Karpas-422 (cell line): ENCODE measurements around the gene P2RX1. TPM values are rescaled to one million over a fixed set of nuclear protein-coding genes. Genes with fewer than 3 reads are reported as not detected.
"Not testable (repeated sequence)": the region's sequence is repeated elsewhere in the genome, so short reads cannot be mapped to it uniquely, and the experiment has no call there.

ENCODE experiments used
- DNase-seq: peaks from one replicate; pipeline ENCODE4 v3.0.0-alpha.2; 2015
- H2AFZ ChIP-seq: fragments of 200-600 bp; sonication (generic); 2 replicates; pipeline ENCODE4 v1.6.1; 2014; ENCODE audit warnings: antibody characterized with exemption, low read length, mixed read lengths
- H3K27ac ChIP-seq: fragments of 200-600 bp; sonication (generic); 2 replicates; pipeline ENCODE4 v1.5.1; 2014; ENCODE audit warnings: mild to moderate bottlenecking, low read length, moderate library complexity
- H3K27me3 ChIP-seq: fragments of 200-600 bp; sonication (generic); 2 replicates; pipeline ENCODE4 v1.6.1; 2014; ENCODE audit warnings: low read length, mixed read lengths
- H3K36me3 ChIP-seq: fragments of 200-600 bp; sonication (generic); 2 replicates; pipeline ENCODE4 v1.6.1; 2014; ENCODE audit warnings: low read length, mixed read lengths; ENCODE audit not compliant: insufficient read depth
- H3K4me1 ChIP-seq: fragments of 200-600 bp; sonication (generic); 2 replicates; pipeline ENCODE4 v1.6.1; 2014; ENCODE audit warnings: mild to moderate bottlenecking, low read length, mixed read lengths
- H3K4me2 ChIP-seq: fragments of 200-600 bp; sonication (generic); 2 replicates; pipeline ENCODE4 v1.6.1; 2014; ENCODE audit warnings: low read length, low read depth, mild to moderate bottlenecking; ENCODE audit not compliant: poor library complexity, severe bottlenecking
- H3K4me3 ChIP-seq: fragments of 200-600 bp; sonication (generic); 2 replicates; pipeline ENCODE4 v1.5.1; 2014; ENCODE audit warnings: mild to moderate bottlenecking, antibody characterized with exemption, low read length, mixed read lengths
- H3K79me2 ChIP-seq: fragments of 200-600 bp; sonication (generic); 2 replicates; pipeline ENCODE4 v1.6.1; 2014; ENCODE audit warnings: mild to moderate bottlenecking, low read length, mixed read lengths
- H3K9ac ChIP-seq: fragments of 200-600 bp; sonication (generic); 2 replicates; pipeline ENCODE4 v1.6.0; 2014; ENCODE audit warnings: low read length
- H3K9me2 ChIP-seq: fragments of 200-600 bp; sonication (generic), shearing (Covaris generic); replicated peaks from 2 replicates; pipeline ENCODE4 v1.6.0; 2014; ENCODE audit warnings: mild to moderate bottlenecking, low read length, moderate library complexity; ENCODE audit not compliant: insufficient read depth
- H3K9me3 ChIP-seq: fragments of 300-700, 200-600 bp; sonication (generic); 2 replicates; pipeline ENCODE4 v1.6.1; 2014; ENCODE audit warnings: low read length, mixed read lengths
- H4K20me1 ChIP-seq: fragments of 200-600 bp; sonication (generic); 2 replicates; pipeline ENCODE4 v1.6.1; 2014; ENCODE audit warnings: mild to moderate bottlenecking, antibody characterized with exemption, low read length, low read depth; ENCODE audit not compliant: insufficient read depth
- total RNA-seq: library from RNA; depleted of rRNA; stranded (reverse); fragments of >200 nt; shearing (Covaris generic); gene quantifications from 2 replicates; pipeline ENCODE4 v1.2.3, GENCODE V29; 2014; ENCODE audit warnings: low replicate concordance

Gene P2RX1
- total RNA-seq, 1 experiment from 2014 or later = not detected

- H3K4me1 ChIP-seq, H3K4me2 ChIP-seq, H3K9me2 ChIP-seq, H3K9me3 ChIP-seq, H3K27ac ChIP-seq, H2AFZ ChIP-seq, H3K27me3 ChIP-seq, H3K9ac ChIP-seq, H3K4me3 ChIP-seq, H3K79me2 ChIP-seq, DNase-seq: not testable (repeated sequence)
- peaks cover 55% of the 10 kb centered on the region for H4K20me1 ChIP-seq
- H3K36me3 ChIP-seq = peaks cover 44% of the 10 kb centered on the region
Measured at GRCh38 chr17:3948551-3948950, 32.3 kb upstream of the P2RX1 start.

- H3K27me3 ChIP-seq = no peaks in the 10 kb centered on the region
- no peak overlapping the region for H3K27ac ChIP-seq
- DNase-seq = no peak
- H3K36me3 ChIP-seq = peaks cover 56% of the 10 kb centered on the region
- H3K9me3 ChIP-seq = no peaks in the 10 kb centered on the region
- H4K20me1 ChIP-seq = peaks cover 59% of the 10 kb centered on the region
- H2AFZ ChIP-seq = no peak overlapping the region
- H3K9me2 ChIP-seq = no peaks in the 10 kb centered on the region
- H3K4me2 ChIP-seq = no peak overlapping the region
- H3K4me3 ChIP-seq = no peak overlapping the region
- no peaks in the 10 kb centered on the region for H3K4me1 ChIP-seq
- H3K9ac ChIP-seq = no peak overlapping the region
- H3K79me2 ChIP-seq = peaks cover 3% of the 10 kb centered on the region; the same call in 1 of the 2 replicates
Measured at GRCh38 chr17:3947318-3947810, 31.1 kb upstream of the P2RX1 start.

- H3K4me3 ChIP-seq = no peak overlapping the region
- DNase-seq = no peak
- H3K4me2 ChIP-seq = no peak overlapping the region
- no peaks in the 10 kb centered on the region for H3K4me1 ChIP-seq
- H3K27me3 ChIP-seq = no peaks in the 10 kb centered on the region
- peaks cover 57% of the 10 kb centered on the region for H3K36me3 ChIP-seq
- no peaks in the 10 kb centered on the region for H3K9me2 ChIP-seq
- no peak overlapping the region for H3K9ac ChIP-seq
- peaks cover 59% of the 10 kb centered on the region for H4K20me1 ChIP-seq
- H3K9me3 ChIP-seq = no peaks in the 10 kb centered on the region
- H3K27ac ChIP-seq = peak overlapping the region; percentile 46
- peaks cover 3% of the 10 kb centered on the region; the same call in 1 of the 2 replicates for H3K79me2 ChIP-seq
- H2AFZ ChIP-seq = no peak overlapping the region
Measured at GRCh38 chr17:3946711-3947235, 30.5 kb upstream of the P2RX1 start.

- no peak overlapping the region for H3K4me2 ChIP-seq
- peaks cover 3% of the 10 kb centered on the region; the same call in 1 of the 2 replicates for H3K79me2 ChIP-seq
- H3K4me1 ChIP-seq = no peaks in the 10 kb centered on the region
- no peaks in the 10 kb centered on the region for H3K9me2 ChIP-seq
- peaks cover 59% of the 10 kb centered on the region for H4K20me1 ChIP-seq
- H3K27ac ChIP-seq = peak overlapping the region; percentile 4; the same call in 1 of the 2 replicates
- H2AFZ ChIP-seq = no peak overlapping the region
- H3K9me3 ChIP-seq = no peaks in the 10 kb centered on the region
- no peaks in the 10 kb centered on the region for H3K27me3 ChIP-seq
- H3K9ac ChIP-seq = no peak overlapping the region
- H3K4me3 ChIP-seq = no peak overlapping the region
- H3K36me3 ChIP-seq = peaks cover 65% of the 10 kb centered on the region
- peak; percentile 84 for DNase-seq
Measured at GRCh38 chr17:3944485-3945388, 28.5 kb upstream of the P2RX1 start.

- no peaks in the 10 kb centered on the region for H3K27me3 ChIP-seq
- H3K36me3 ChIP-seq = peaks cover 76% of the 10 kb centered on the region
- H3K9ac ChIP-seq = no peak overlapping the region
- H3K79me2 ChIP-seq = peaks cover 3% of the 10 kb centered on the region; the same call in 1 of the 2 replicates
- DNase-seq = no peak
- no peaks in the 10 kb centered on the region for H3K9me3 ChIP-seq
- no peaks in the 10 kb centered on the region for H3K9me2 ChIP-seq
- H3K4me3 ChIP-seq = no peak overlapping the region
- H3K27ac ChIP-seq = no peak overlapping the region
- H2AFZ ChIP-seq = no peak overlapping the region
- peaks cover 62% of the 10 kb centered on the region for H4K20me1 ChIP-seq
- H3K4me2 ChIP-seq = no peak overlapping the region
- H3K4me1 ChIP-seq = no peaks in the 10 kb centered on the region
Measured at GRCh38 chr17:3943240-3943891, 27.1 kb upstream of the P2RX1 start.

GRCh38 chr17:3940965-3941698, 24.9 kb upstream of the P2RX1 start:
- H3K36me3 ChIP-seq = peaks cover 82% of the 10 kb centered on the region
- H3K4me2 ChIP-seq = no peak overlapping the region
- H4K20me1 ChIP-seq = peaks cover 58% of the 10 kb centered on the region
- no peaks in the 10 kb centered on the region for H3K27me3 ChIP-seq
- no peaks in the 10 kb centered on the region for H3K9me3 ChIP-seq
- H3K9me2 ChIP-seq = no peaks in the 10 kb centered on the region
- no peak overlapping the region for H3K27ac ChIP-seq
- no peak overlapping the region for H2AFZ ChIP-seq
- no peak for DNase-seq
- peaks cover 3% of the 10 kb centered on the region; the same call in 1 of the 2 replicates for H3K79me2 ChIP-seq
- H3K4me1 ChIP-seq = no peaks in the 10 kb centered on the region
- no peak overlapping the region for H3K4me3 ChIP-seq
- H3K9ac ChIP-seq = no peak overlapping the region

- Histone ChIP-seq H2AFZ (no peak overlapping the region), H3K4me2 (no peak overlapping the region), H3K9me2 (no peaks in the 10 kb centered on the region), H3K9ac (no peak overlapping the region), H3K36me3 (peaks cover 67% of the 10 kb centered on the region), H3K4me1 (no peaks in the 10 kb centered on the region), H3K27ac (no peak overlapping the region), H3K27me3 (no peaks in the 10 kb centered on the region), H4K20me1 (peaks cover 38% of the 10 kb centered on the region), H3K79me2 (no peaks in the 10 kb centered on the region), H3K4me3 (no peak overlapping the region), H3K9me3 (no peaks in the 10 kb centered on the region)
- no peak for DNase-seq
Measured at GRCh38 chr17:3937359-3937758, 21.1 kb upstream of the P2RX1 start.
